Activated CD8-positive, alpha-beta memory T cell treated with anti-CD3 and anti-CD28 coated beads, Interleukin-2, amount 10 ng/mL, durations not matched to agents 7 days and 5 days (primary cell): ENCODE data around the gene CCDC82. TPM values are rescaled to one million over a fixed set of nuclear protein-coding genes. Genes with fewer than 3 reads are reported as not detected.
"Not testable (repeated sequence)": the region's sequence is repeated elsewhere in the genome, so short reads cannot be mapped to it uniquely, and the experiment has no call there.

Source experiments
- ATAC-seq: fragments of 150-1000 bp; cut with Tn5 transposase; one replicate; pipeline ENCODE4 v1.10.0; 2021; ENCODE audit warnings: moderate library complexity
- CTCF ChIA-PET: fragments of 350-600 bp; sonication (Branson Sonifier 250); formaldehyde crosslinking; loops from one replicate; lab custom pipeline; 2021; ENCODE audit warnings: antibody characterized with exemption; lab: Charles Lee
- DNase-seq: peaks from one replicate; pipeline ENCODE4 v3.0.0-alpha.2; 2020
- H3K27ac Mint-ChIP-seq: one replicate; pipeline ENCODE4 v1.8.0; 2021; ENCODE audit warnings: mild to moderate bottlenecking, mixed read lengths
- H3K27me3 Mint-ChIP-seq: one replicate; pipeline ENCODE4 v1.8.0; 2021; ENCODE audit warnings: mixed read lengths
- H3K36me3 Mint-ChIP-seq: one replicate; pipeline ENCODE4 v1.8.0; 2021; ENCODE audit warnings: mild to moderate bottlenecking, mixed read lengths
- H3K4me1 Mint-ChIP-seq: one replicate; pipeline ENCODE4 v1.8.0; 2021; ENCODE audit warnings: mixed read lengths
- H3K4me3 Mint-ChIP-seq: one replicate; pipeline ENCODE4 v1.8.0; 2021; ENCODE audit warnings: mild to moderate bottlenecking, moderate library complexity, mixed read lengths
- H3K9me3 Mint-ChIP-seq: one replicate; pipeline ENCODE4 v1.8.0; 2022; ENCODE audit warnings: low read depth, mixed read lengths
- total RNA-seq, 2 experiments: library from RNA; stranded (reverse); gene quantifications; one replicate each; pipeline ENCODE4 v1.2.3, GENCODE V29; 2021

Gene CCDC82
- total RNA-seq = 10 to 100 TPM; 31.5 to 32.9 TPM

GRCh38 chr11:96389720-96390487, at the start of gene CCDC82, which contains the start of gene JRKL:
CCDC82 (minus strand) TSS chr11:96389912; CDS start chr11:96384747, 5,165 bp downstream.
JRKL (plus strand) TSS chr11:96390013; CDS start chr11:96390650, 637 bp downstream.
- peak within 1 kb of the TSS; percentile 87 for H3K4me3 Mint-ChIP-seq
- peak within 1 kb of the TSS; percentile 91 for H3K27ac Mint-ChIP-seq
- peaks cover 50% of the 10 kb centered on the region for H3K4me1 Mint-ChIP-seq
- H3K36me3 Mint-ChIP-seq = peaks cover 22% of the 10 kb centered on the region
- CTCF ChIA-PET = interaction anchor here (0.8 to 3.5 kb wide), 10 partner anchors 22 to 600 kb away, joined by 3 to 37 read pairs (median 4); partner anchors contain the start of genes CEP57, FAM76B and MAML2
- no peaks in the 10 kb centered on the region for H3K27me3 Mint-ChIP-seq
- no peaks in the 10 kb centered on the region for H3K9me3 Mint-ChIP-seq
- peak; percentile 98 for DNase-seq
- ATAC-seq = peak; percentile 96

DNA sequence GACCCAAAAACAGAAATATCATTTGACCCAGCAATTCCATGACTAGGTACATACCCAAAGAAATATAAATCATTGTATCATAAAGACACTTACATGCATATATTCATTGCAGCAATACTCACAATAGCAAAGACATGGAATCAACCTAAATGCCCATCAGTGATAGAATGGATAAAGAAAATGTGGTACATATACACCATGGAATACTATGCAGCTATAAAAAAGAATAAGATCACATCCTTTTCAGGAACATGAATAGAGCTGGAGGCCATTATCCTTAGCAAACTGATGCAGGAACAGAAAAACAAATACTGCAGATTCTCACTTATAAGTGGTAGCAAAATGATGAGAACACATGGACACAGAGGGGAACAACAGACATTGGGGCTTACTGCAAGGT, 42.9 kb upstream of the CCDC82 start:
- H3K4me1 Mint-ChIP-seq, H3K9me3 Mint-ChIP-seq, H3K27ac Mint-ChIP-seq, ATAC-seq, H3K4me3 Mint-ChIP-seq, H3K36me3 Mint-ChIP-seq, DNase-seq: not testable (repeated sequence)
- CTCF ChIA-PET = interaction anchor here (1.0 kb wide), 1 partner anchor 30 kb away, joined by 3 read pairs; no protein-coding TSS in a partner anchor
- H3K27me3 Mint-ChIP-seq = peaks cover 64% of the 10 kb centered on the region

DNA sequence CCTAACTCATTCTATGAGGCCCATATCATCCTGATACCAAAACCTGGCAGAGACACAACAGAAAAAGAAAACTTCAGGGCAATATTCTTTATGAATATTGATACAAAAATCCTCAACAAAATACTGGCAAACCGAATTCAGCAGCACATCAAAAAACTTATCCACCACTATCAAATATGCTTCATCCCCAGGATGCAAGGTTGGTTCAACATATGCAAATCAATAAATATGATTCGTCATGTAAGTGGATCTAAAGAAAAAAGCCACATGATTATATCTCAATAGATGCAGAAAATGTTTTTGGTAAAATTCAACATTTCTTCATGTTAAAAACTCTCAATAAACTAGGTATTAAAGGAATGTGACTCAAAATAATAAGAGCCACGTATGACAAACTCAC, 41.0 kb upstream of the CCDC82 start:
- CTCF ChIA-PET = no interaction called here
- ATAC-seq (no peak), DNase-seq (no peak)
- Mint-ChIP-seq H3K27me3 (peaks cover 59% of the 10 kb centered on the region), H3K4me3 (no peak overlapping the region), H3K4me1 (peaks cover 7% of the 10 kb centered on the region), H3K27ac (no peak overlapping the region), H3K9me3 (no peaks in the 10 kb centered on the region), H3K36me3 (no peaks in the 10 kb centered on the region)

DNA sequence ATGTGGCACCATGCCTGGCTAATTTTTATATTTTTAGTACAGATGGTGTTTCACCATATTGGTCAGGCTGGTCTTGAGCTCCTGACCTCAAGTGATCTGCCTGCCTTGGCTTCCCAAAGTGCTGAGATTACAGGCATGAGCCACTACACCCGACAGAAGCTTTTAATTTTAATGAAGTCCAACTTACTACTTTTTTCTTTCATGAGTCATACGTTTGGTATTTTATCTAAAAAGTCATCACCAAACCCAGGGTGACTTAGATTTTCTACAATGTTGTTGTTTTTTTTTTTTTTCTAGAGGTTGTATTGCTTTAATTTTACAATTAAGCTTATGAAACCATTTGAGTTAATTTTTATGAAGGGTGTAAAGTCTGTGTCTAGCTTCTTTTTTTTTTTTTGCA, 35.0 kb upstream of the CCDC82 start:
- H3K27me3 Mint-ChIP-seq = peaks cover 50% of the 10 kb centered on the region
- no peak for DNase-seq
- no peak overlapping the region for H3K27ac Mint-ChIP-seq
- no peak overlapping the region for H3K4me3 Mint-ChIP-seq
- CTCF ChIA-PET = interaction anchor here (0.8 to 2.6 kb wide), 3 partner anchors 589 to 713 kb away, joined by 3 to 8 read pairs (median 3); no protein-coding TSS in a partner anchor
- H3K36me3 Mint-ChIP-seq = no peaks in the 10 kb centered on the region
- no peaks in the 10 kb centered on the region for H3K9me3 Mint-ChIP-seq
- H3K4me1 Mint-ChIP-seq = peaks cover 9% of the 10 kb centered on the region
- no peak for ATAC-seq

DNA sequence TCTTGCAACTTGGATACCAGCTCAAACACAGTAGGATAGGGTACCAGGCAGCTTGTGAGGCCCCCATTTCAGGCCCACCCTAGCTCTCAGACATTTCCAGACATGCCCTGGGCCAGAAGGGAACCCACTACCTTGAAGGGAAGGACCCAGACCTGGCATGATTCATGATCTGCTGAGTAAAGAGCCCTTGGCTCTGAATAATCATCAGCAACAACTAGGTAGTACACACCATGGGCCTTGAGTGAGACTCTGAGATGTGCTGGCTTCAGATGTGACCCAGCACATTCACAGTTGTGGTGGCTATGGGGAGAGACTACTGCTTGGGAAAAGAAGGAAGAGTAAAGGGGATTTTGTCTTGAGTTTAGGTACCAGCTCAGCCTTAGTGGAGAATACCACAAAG, 23.7 kb upstream of the CCDC82 start:
- no peaks in the 10 kb centered on the region for H3K36me3 Mint-ChIP-seq
- no peak for ATAC-seq
- H3K9me3 Mint-ChIP-seq = no peaks in the 10 kb centered on the region
- H3K4me1 Mint-ChIP-seq = no peaks in the 10 kb centered on the region
- no peak overlapping the region for H3K4me3 Mint-ChIP-seq
- H3K27ac Mint-ChIP-seq = no peak overlapping the region
- DNase-seq = no peak
- CTCF ChIA-PET = interaction anchor here (0.9 kb wide), 1 partner anchor 358 kb away, joined by 3 read pairs; no protein-coding TSS in a partner anchor
- peaks cover 21% of the 10 kb centered on the region for H3K27me3 Mint-ChIP-seq

DNA sequence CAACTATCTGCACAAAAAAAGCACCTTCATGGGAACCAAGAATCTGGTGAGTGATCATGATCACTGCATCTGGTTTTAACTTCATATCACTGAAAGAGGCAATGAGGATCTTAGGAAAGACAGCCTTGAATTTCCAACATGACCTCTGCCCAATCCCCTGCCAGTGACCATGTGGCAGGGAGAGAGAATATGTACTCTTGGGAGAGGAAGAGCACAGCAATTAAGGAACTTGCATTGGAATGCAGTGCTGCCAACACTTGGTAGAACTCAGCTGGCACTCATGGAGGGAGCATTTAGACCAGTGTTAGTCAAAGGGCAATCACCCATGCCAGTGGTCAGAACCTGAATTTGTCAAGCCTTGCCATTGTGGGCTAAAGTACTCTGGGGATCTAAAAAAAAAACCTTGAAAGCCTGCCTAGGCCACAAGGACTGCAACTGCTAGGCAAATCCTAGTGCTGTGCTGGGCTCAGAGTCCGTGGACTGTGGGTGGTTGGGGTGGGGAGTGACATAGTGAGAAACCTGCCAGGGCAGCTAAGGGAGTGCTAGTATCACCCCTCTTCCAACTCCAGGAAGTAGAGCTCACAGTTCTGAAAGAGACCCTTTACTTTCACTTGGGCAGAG, 23.2 kb upstream of the CCDC82 start:
- Mint-ChIP-seq H3K4me3 (no peak overlapping the region), H3K9me3 (no peaks in the 10 kb centered on the region), H3K27me3 (peaks cover 16% of the 10 kb centered on the region), H3K27ac (no peak overlapping the region), H3K36me3 (no peaks in the 10 kb centered on the region), H3K4me1 (no peaks in the 10 kb centered on the region)
- ATAC-seq (no peak), DNase-seq (no peak)
- CTCF ChIA-PET = interaction anchor here (0.9 kb wide), 1 partner anchor 358 kb away, joined by 3 read pairs; no protein-coding TSS in a partner anchor

- CTCF ChIA-PET, H3K36me3 Mint-ChIP-seq, H3K9me3 Mint-ChIP-seq, H3K27me3 Mint-ChIP-seq, DNase-seq, H3K4me1 Mint-ChIP-seq, H3K4me3 Mint-ChIP-seq, H3K27ac Mint-ChIP-seq, ATAC-seq: not testable (repeated sequence)
These were observed 21.7 kb upstream of the CCDC82 start for GRCh38 chr11:96411412-96411811.

GRCh38 chr11:96400697-96401096, 11.0 kb upstream of the CCDC82 start:
- H3K36me3 Mint-ChIP-seq = no peaks in the 10 kb centered on the region
- ATAC-seq = no peak
- no peak overlapping the region for H3K27ac Mint-ChIP-seq
- peaks cover 31% of the 10 kb centered on the region for H3K27me3 Mint-ChIP-seq
- H3K9me3 Mint-ChIP-seq = no peaks in the 10 kb centered on the region
- H3K4me1 Mint-ChIP-seq = no peaks in the 10 kb centered on the region
- no peak for DNase-seq
- CTCF ChIA-PET = no interaction called here
- H3K4me3 Mint-ChIP-seq = no peak overlapping the region

DNA sequence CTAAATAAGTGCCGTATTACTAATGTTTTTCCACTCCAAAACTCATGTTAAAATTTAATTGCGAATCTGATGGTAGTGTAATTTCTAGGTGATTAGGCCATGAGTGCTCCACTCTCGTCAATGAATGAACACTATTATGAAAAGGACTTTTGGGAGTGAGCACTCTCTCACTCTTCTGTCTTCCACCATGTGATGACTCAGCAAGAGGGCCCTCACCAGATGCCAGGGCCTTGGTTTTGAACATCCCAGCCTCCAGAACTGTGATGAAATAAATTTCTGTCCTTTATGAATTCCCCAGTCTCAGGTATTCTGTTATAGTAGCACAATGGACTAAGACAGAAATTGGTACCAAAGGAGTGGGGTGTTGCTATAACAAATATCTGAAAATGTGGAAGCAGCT, 8.2 kb upstream of the CCDC82 start:
- DNase-seq (no peak), ATAC-seq (no peak)
- H3K9me3 Mint-ChIP-seq = no peaks in the 10 kb centered on the region
- peaks cover 13% of the 10 kb centered on the region for H3K27me3 Mint-ChIP-seq
- CTCF ChIA-PET = interaction anchor here (1.7 kb wide), 1 partner anchor 562 kb away, joined by 4 read pairs; no protein-coding TSS in a partner anchor
- H3K36me3 Mint-ChIP-seq = no peaks in the 10 kb centered on the region
- H3K4me3 Mint-ChIP-seq = no peak overlapping the region
- no peak overlapping the region for H3K27ac Mint-ChIP-seq
- H3K4me1 Mint-ChIP-seq = peaks cover 3% of the 10 kb centered on the region

DNA sequence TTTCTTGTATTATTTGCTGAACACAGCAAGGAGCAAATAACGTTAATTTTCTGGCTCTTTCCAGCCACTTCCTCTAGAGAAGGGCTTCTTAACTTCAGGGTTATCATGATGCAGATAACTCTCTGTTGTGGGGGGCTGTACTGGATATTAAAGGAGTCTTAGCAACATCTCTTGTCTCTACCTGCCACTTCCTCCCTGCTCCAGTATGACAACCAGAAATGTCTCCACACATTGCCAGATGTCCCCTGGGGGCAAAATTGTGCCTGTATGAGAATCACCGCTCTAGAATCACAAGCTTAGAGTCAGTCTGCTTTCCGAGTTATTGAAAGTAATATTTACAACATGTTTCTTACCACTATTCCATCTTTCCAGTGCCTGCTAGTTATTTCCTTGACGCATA, 6.9 kb upstream of the CCDC82 start:
- Mint-ChIP-seq H3K27me3 (peaks cover under 1% of the 10 kb centered on the region), H3K4me1 (peaks cover 11% of the 10 kb centered on the region), H3K27ac (no peak overlapping the region), H3K9me3 (no peaks in the 10 kb centered on the region), H3K36me3 (peaks cover 2% of the 10 kb centered on the region), H3K4me3 (no peak overlapping the region)
- CTCF ChIA-PET = no interaction called here
- ATAC-seq = no peak
- no peak for DNase-seq

- no peak overlapping the region for H3K4me3 Mint-ChIP-seq
- H3K27ac Mint-ChIP-seq = no peak overlapping the region
- no peaks in the 10 kb centered on the region for H3K9me3 Mint-ChIP-seq
- peaks cover 25% of the 10 kb centered on the region for H3K4me1 Mint-ChIP-seq
- CTCF ChIA-PET = interaction anchor here (1.1 to 3.3 kb wide), 8 partner anchors 11 to 606 kb away, joined by 3 to 30 read pairs (median 8); partner anchors contain the start of gene CEP57
- H3K36me3 Mint-ChIP-seq = peaks cover 15% of the 10 kb centered on the region
- H3K27me3 Mint-ChIP-seq = no peaks in the 10 kb centered on the region
- ATAC-seq (no peak), DNase-seq (no peak)
These were observed 5.1 kb upstream of the CCDC82 start for GRCh38 chr11:96394773-96395172.

GRCh38 chr11:96393753-96394348, 4.1 kb upstream of the CCDC82 start:
- Mint-ChIP-seq H3K4me3 (no peak overlapping the region), H3K4me1 (peaks cover 25% of the 10 kb centered on the region), H3K9me3 (no peaks in the 10 kb centered on the region), H3K27me3 (no peaks in the 10 kb centered on the region), H3K27ac (no peak overlapping the region), H3K36me3 (peaks cover 15% of the 10 kb centered on the region)
- CTCF ChIA-PET = interaction anchor here (0.6 to 3.3 kb wide), 26 partner anchors 10 to 630 kb away, joined by 3 to 30 read pairs (median 4); partner anchors contain the start of genes CEP57 and MAML2
- DNase-seq (no peak), ATAC-seq (no peak)

- Mint-ChIP-seq H3K36me3 (peaks cover 17% of the 10 kb centered on the region), H3K27ac (no peak overlapping the region), H3K4me3 (no peak overlapping the region), H3K27me3 (no peaks in the 10 kb centered on the region), H3K9me3 (no peaks in the 10 kb centered on the region), H3K4me1 (peaks cover 44% of the 10 kb centered on the region)
- ATAC-seq (no peak), DNase-seq (no peak)
- CTCF ChIA-PET = interaction anchor here (3.3 kb wide), 1 partner anchor 556 kb away, joined by 30 read pairs; no protein-coding TSS in a partner anchor
These were observed 2.1 kb upstream of the CCDC82 start for GRCh38 chr11:96391698-96392307.
